GM23248 (cell line): ENCODE results near the gene FAM186B.

Experiments used
- EZH2 ChIP-seq: fragments of 200-600 bp; sonication (generic); IDR thresholded peaks from 2 replicates; pipeline ENCODE4 v1.6.1; 2018; ENCODE audit warnings: antibody characterized with exemption, mild to moderate bottlenecking; ENCODE audit not compliant: insufficient read depth, poor library complexity, severe bottlenecking
- EZH2phosphoT487 ChIP-seq: fragments of 200-600 bp; sonication (generic); IDR thresholded peaks from 2 replicates; pipeline ENCODE4 v1.6.1; 2018; ENCODE audit warnings: antibody characterized with exemption, moderate library complexity, mild to moderate bottlenecking, low read depth; ENCODE audit not compliant: insufficient read depth

DNA sequence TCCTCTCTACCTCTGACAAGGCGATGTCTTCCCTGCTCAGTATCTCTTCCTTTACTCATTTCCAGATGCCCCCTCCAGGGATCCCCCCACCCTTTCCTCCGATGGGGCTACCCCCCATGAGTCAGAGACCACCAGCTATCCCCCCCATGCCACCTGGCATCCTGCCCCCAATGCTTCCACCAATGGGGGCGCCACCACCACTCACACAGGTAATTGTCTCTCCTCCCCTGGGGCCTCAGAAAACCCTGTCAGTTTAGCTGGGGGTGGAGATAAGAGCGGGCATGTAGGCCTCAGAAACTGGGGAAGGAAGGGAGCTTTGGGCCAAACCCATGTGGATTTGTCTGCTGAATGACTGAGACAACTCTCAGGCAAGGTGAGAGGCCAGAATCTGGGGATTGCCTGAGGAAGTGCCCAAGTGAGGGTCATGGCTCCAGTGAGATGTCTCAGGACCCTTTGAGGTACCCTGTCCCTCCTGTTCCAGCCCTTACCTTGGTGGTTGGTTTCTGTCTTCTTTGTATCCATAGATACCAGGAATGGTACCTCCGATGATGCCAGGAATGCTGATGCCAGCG, 26.0 kb upstream of the FAM186B start:
- no peak for TF ChIP-seq EZH2
- no peak for TF ChIP-seq EZH2phosphoT487
